ENCODE results near the gene WDFY4.

The WDFY4 gene

GRCh38 chr10:49001870-49002672 is 317.4 kb downstream of the WDFY4 start:
- Histone ChIP-seq H3K4me2 (ENCODE audit: low read length) (no peak overlapping the region), H3K18ac (ENCODE audit: low read length) (no peak overlapping the region), H2BK12ac (ENCODE audit: low read length) (no peak overlapping the region), H3K36me3 (ENCODE audit: control insufficient read depth in 1 of 2, insufficient read depth in 2 of 2, low read length in 2 of 2) (no peaks in the 10 kb centered on the region), H4K91ac (ENCODE audit: low read depth, low read length) (no peak overlapping the region), H2BK120ac (ENCODE audit: insufficient read depth, low read length, poor library complexity) (no peak overlapping the region), H4K8ac (ENCODE audit: low read depth, low read length) (no peak overlapping the region), H2AK5ac (ENCODE audit: low read length) (no peak overlapping the region), H2BK5ac (ENCODE audit: low read depth, low read length, poor library complexity) (no peak overlapping the region), H3K79me2 (ENCODE audit: control insufficient read depth, insufficient read depth, low read length, poor library complexity) (no peaks in the 10 kb centered on the region), H3K27ac (ENCODE audit: low read depth, low read length) (no peak overlapping the region), H3K4me3 (ENCODE audit: low read depth, low read length) (no peak overlapping the region), H3K4ac (ENCODE audit: low read depth, low read length) (no peak overlapping the region), H3K23ac (ENCODE audit: low read length) (no peak overlapping the region), H3K27me3 (ENCODE audit: insufficient read depth, low read length) (no peaks in the 10 kb centered on the region), H3K14ac (ENCODE audit: low read length) (no peak overlapping the region), H2AFZ (ENCODE audit: insufficient read depth, low read length, poor library complexity) (no peak overlapping the region), H3K79me1 (ENCODE audit: low read length) (no peaks in the 10 kb centered on the region), H3K9ac (ENCODE audit: low read length) (no peak overlapping the region), H3K9me3 (ENCODE audit: insufficient read depth, low read depth, low read length) (no peaks in the 10 kb centered on the region), H3K4me1 (ENCODE audit: control insufficient read depth in 1 of 2, insufficient read depth in 2 of 2, low read length in 2 of 2) (no peaks in the 10 kb centered on the region), H4K12ac (ENCODE audit: low read depth, low read length) (no peak overlapping the region)
- no peak for DNase-seq
- WGBS (ENCODE audit: extremely low coverage, insufficient coverage, insufficient read length): no CpG with 5 or more reads among the region's 17 CpGs

GRCh38 chr10:49005270-49005669 is 320.6 kb downstream of the WDFY4 start:
- H2BK120ac ChIP-seq (ENCODE audit: insufficient read depth, low read length, poor library complexity): no peak overlapping the region
- no peak overlapping the region for H2BK5ac ChIP-seq (ENCODE audit: low read depth, low read length, poor library complexity)
- no peaks in the 10 kb centered on the region for H3K27me3 ChIP-seq (ENCODE audit: insufficient read depth, low read length)
- no peak overlapping the region for H3K27ac ChIP-seq (ENCODE audit: low read depth, low read length)
- no peak overlapping the region for H4K91ac ChIP-seq (ENCODE audit: low read depth, low read length)
- H3K79me1 ChIP-seq (ENCODE audit: low read length): no peaks in the 10 kb centered on the region
- no peak overlapping the region for H4K8ac ChIP-seq (ENCODE audit: low read depth, low read length)
- H4K12ac ChIP-seq (ENCODE audit: low read depth, low read length): no peak overlapping the region
- no peaks in the 10 kb centered on the region for H3K79me2 ChIP-seq (ENCODE audit: control insufficient read depth, insufficient read depth, low read length, poor library complexity)
- no peaks in the 10 kb centered on the region for H3K9me3 ChIP-seq (ENCODE audit: insufficient read depth, low read depth, low read length)
- no peak overlapping the region for H3K23ac ChIP-seq (ENCODE audit: low read length)
- H3K4ac ChIP-seq (ENCODE audit: low read depth, low read length): no peak overlapping the region
- H3K18ac ChIP-seq (ENCODE audit: low read length): no peak overlapping the region
- no peak overlapping the region for H2AFZ ChIP-seq (ENCODE audit: insufficient read depth, low read length, poor library complexity)
- no CpG with 5 or more reads among the region's 5 CpGs for WGBS (ENCODE audit: extremely low coverage, insufficient coverage, insufficient read length)
- no peak overlapping the region for H2AK5ac ChIP-seq (ENCODE audit: low read length)
- peaks cover 0 to 3% of the 10 kb centered on the region in 2 experiments for H3K4me1 ChIP-seq (ENCODE audit: control insufficient read depth in 1 of 2, insufficient read depth in 2 of 2, low read length in 2 of 2)
- no peak overlapping the region for H3K9ac ChIP-seq (ENCODE audit: low read length)
- no peaks in the 10 kb centered on the region for H3K36me3 ChIP-seq (ENCODE audit: control insufficient read depth in 1 of 2, insufficient read depth in 2 of 2, low read length in 2 of 2)
- H3K14ac ChIP-seq (ENCODE audit: low read length): no peak overlapping the region
- no peak overlapping the region for H3K4me2 ChIP-seq (ENCODE audit: low read length)
- no peak overlapping the region for H2BK12ac ChIP-seq (ENCODE audit: low read length)
- H3K4me3 ChIP-seq (ENCODE audit: low read depth, low read length): no peak overlapping the region
- DNase-seq: no peak

- no peak overlapping the region for H3K18ac ChIP-seq (ENCODE audit: low read length)
- no peak overlapping the region for H3K4me3 ChIP-seq (ENCODE audit: low read depth, low read length)
- H3K27me3 ChIP-seq (ENCODE audit: insufficient read depth, low read length): no peaks in the 10 kb centered on the region
- H4K91ac ChIP-seq (ENCODE audit: low read depth, low read length): no peak overlapping the region
- H3K4ac ChIP-seq (ENCODE audit: low read depth, low read length): no peak overlapping the region
- no peak overlapping the region for H2BK12ac ChIP-seq (ENCODE audit: low read length)
- no peak for DNase-seq
- no peaks in the 10 kb centered on the region for H3K36me3 ChIP-seq (ENCODE audit: control insufficient read depth in 1 of 2, insufficient read depth in 2 of 2, low read length in 2 of 2)
- H4K8ac ChIP-seq (ENCODE audit: low read depth, low read length): no peak overlapping the region
- no peak overlapping the region for H3K4me2 ChIP-seq (ENCODE audit: low read length)
- no peak overlapping the region for H3K9ac ChIP-seq (ENCODE audit: low read length)
- no peaks in the 10 kb centered on the region for H3K9me3 ChIP-seq (ENCODE audit: insufficient read depth, low read depth, low read length)
- no peak overlapping the region for H3K27ac ChIP-seq (ENCODE audit: low read depth, low read length)
- H2AFZ ChIP-seq (ENCODE audit: insufficient read depth, low read length, poor library complexity): no peak overlapping the region
- no peak overlapping the region for H2AK5ac ChIP-seq (ENCODE audit: low read length)
- H4K12ac ChIP-seq (ENCODE audit: low read depth, low read length): no peak overlapping the region
- H2BK120ac ChIP-seq (ENCODE audit: insufficient read depth, low read length, poor library complexity): no peak overlapping the region
- no CpG with 5 or more reads among the region's 5 CpGs for WGBS (ENCODE audit: extremely low coverage, insufficient coverage, insufficient read length)
- no peak overlapping the region for H2BK5ac ChIP-seq (ENCODE audit: low read depth, low read length, poor library complexity)
- no peaks in the 10 kb centered on the region for H3K79me1 ChIP-seq (ENCODE audit: low read length)
- peaks cover 0 to 3% of the 10 kb centered on the region in 2 experiments for H3K4me1 ChIP-seq (ENCODE audit: control insufficient read depth in 1 of 2, insufficient read depth in 2 of 2, low read length in 2 of 2)
- no peaks in the 10 kb centered on the region for H3K79me2 ChIP-seq (ENCODE audit: control insufficient read depth, insufficient read depth, low read length, poor library complexity)
- no peak overlapping the region for H3K23ac ChIP-seq (ENCODE audit: low read length)
- no peak overlapping the region for H3K14ac ChIP-seq (ENCODE audit: low read length)
These were observed 322.5 kb downstream of the WDFY4 start for GRCh38 chr10:49007129-49007528.

GRCh38 chr10:49008091-49008490 is 323.4 kb downstream of the WDFY4 start:
- Histone ChIP-seq H3K9me3 (ENCODE audit: insufficient read depth, low read depth, low read length) (peaks cover 1% of the 10 kb centered on the region), H2AFZ (ENCODE audit: insufficient read depth, low read length, poor library complexity) (no peak overlapping the region), H3K14ac (ENCODE audit: low read length) (no peak overlapping the region), H3K4me3 (ENCODE audit: low read depth, low read length) (no peak overlapping the region), H4K91ac (ENCODE audit: low read depth, low read length) (no peak overlapping the region), H3K79me2 (ENCODE audit: control insufficient read depth, insufficient read depth, low read length, poor library complexity) (no peaks in the 10 kb centered on the region), H2BK12ac (ENCODE audit: low read length) (no peak overlapping the region), H3K23ac (ENCODE audit: low read length) (no peak overlapping the region), H3K36me3 (ENCODE audit: control insufficient read depth in 1 of 2, insufficient read depth in 2 of 2, low read length in 2 of 2) (no peaks in the 10 kb centered on the region), H2BK120ac (ENCODE audit: insufficient read depth, low read length, poor library complexity) (no peak overlapping the region), H2AK5ac (ENCODE audit: low read length) (no peak overlapping the region), H3K4me1 (ENCODE audit: control insufficient read depth in 1 of 2, insufficient read depth in 2 of 2, low read length in 2 of 2) (peaks cover 0 to 3% of the 10 kb centered on the region in 2 experiments), H3K9ac (ENCODE audit: low read length) (no peak overlapping the region), H2BK5ac (ENCODE audit: low read depth, low read length, poor library complexity) (no peak overlapping the region), H3K4me2 (ENCODE audit: low read length) (no peak overlapping the region), H4K8ac (ENCODE audit: low read depth, low read length) (no peak overlapping the region), H3K18ac (ENCODE audit: low read length) (no peak overlapping the region), H3K4ac (ENCODE audit: low read depth, low read length) (no peak overlapping the region), H3K27me3 (ENCODE audit: insufficient read depth, low read length) (no peaks in the 10 kb centered on the region), H3K79me1 (ENCODE audit: low read length) (no peaks in the 10 kb centered on the region), H4K12ac (ENCODE audit: low read depth, low read length) (no peak overlapping the region), H3K27ac (ENCODE audit: low read depth, low read length) (no peak overlapping the region)
- DNase-seq: no peak
- no CpG with 5 or more reads among the region's 1 CpG for WGBS (ENCODE audit: extremely low coverage, insufficient coverage, insufficient read length)
